HG02970 (cell line): Measurements from ENCODE around the gene NMD3.
A peak's percentile ranks its signal among the peaks of the same experiment; 100 is the strongest.
"Not testable (repeated sequence)": the region's sequence is repeated elsewhere in the genome, so short reads cannot be mapped to it uniquely, and the experiment has no call there.

ENCODE experiments used
- ATAC-seq: cut with Tn5 transposase; IDR thresholded peaks from one replicate; pipeline ENCODE4 v1.9.1; 2021; ENCODE audit warnings: mild to moderate bottlenecking, moderate library complexity, moderate number of reproducible peaks; ENCODE audit not compliant: unreplicated experiment, low FRiP score

Gene NMD3

GRCh38 chr3:161274691-161275298 lies 53.7 kb downstream of the NMD3 start:
- peak; percentile 62 for ATAC-seq

- ATAC-seq, result no peak
Observed at GRCh38 chr3:161275919-161276318, 54.8 kb downstream of the NMD3 start.

DNA sequence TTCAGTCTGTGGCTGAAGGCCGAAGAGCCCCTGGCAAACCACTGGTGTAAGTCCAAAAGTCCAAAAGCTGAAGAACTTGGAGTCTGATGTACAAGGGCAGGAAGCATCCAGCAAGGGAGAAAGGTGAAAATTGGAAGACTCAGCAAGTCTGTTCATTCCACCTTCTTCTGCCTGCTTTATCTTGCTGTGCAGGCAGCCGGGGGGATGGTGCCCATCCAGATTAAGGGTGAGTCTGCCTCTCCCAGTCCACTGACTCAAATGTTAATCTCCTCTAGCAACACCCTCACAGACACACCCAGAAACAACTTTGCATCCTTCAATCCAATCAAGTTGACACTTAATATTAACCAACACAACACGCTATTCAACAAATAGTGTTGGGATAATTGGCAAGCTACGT lies 61.3 kb downstream of the NMD3 start:
- not testable (repeated sequence) for ATAC-seq

DNA sequence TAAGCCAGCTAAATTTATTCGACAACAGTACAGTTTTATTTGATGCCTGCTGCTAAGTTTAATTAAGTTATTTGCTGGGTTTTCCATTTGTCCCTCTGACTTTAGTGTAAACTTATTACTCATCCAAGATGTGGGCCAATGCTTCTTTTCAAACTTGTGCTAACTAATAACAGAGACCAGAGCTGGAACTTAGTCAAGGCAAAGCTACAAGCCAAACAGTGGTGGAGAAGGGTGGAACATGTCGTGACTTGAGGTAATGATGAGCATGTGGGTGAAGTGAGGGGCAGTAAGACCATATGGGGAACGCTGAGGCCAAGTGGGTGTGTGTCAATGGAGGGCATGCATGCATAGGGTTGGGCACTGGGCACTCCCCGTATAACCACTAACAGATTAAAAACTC lies 63.9 kb downstream of the NMD3 start:
- ATAC-seq, result no peak

DNA sequence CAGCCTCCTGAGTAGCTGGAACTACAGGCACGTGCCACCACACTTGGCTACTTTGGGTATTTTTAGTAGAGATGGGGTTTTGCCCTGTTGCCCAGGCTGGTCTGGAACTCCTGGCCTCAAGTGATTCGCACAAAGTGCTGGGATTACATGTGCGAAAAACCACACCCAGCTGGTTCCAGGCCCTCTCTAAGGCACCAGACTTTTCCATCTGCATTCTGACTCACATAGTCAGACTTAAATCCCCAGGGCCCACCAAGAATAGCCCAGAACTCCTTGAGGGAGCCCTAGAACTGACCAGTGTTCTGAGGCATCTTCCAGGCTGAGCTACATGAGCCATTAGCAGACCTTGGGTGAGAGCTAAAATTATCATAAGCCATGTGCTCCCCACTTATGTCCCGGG lies 68.1 kb downstream of the NMD3 start:
- no peak for ATAC-seq

DNA sequence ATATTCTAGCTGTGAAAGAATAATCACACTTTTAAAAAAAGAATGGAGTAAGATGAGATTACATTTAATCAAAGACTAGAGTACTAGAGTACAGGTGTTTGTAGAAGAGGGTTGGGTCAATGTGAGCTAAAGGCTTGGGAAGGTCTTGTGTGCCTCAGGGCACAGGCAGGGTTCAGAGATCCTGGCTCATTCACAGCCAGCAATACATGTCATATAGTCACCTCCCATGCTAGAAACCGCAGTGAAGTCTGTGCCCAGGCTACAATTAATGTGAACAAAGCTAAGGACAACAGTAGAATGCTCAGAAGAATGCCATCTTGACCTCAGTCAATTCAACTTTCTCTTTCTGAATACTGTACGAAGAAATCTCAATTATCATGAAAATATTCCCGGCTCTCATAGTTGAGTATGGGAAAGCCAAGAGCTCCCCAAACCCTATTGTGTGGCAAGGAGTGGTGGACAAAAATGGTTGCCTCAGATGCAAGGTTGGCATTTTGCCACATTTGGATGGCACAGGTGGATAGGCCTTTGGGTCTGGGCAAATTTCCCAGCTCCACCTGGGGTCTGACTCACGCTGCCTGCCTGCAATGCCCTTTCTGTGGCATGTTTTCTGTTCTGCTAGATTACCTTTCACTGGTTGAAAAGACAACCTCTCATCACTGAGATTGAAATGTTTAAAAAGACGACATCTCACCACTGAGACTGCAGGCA lies 70.2 kb downstream of the NMD3 start:
- ATAC-seq, result no peak

DNA sequence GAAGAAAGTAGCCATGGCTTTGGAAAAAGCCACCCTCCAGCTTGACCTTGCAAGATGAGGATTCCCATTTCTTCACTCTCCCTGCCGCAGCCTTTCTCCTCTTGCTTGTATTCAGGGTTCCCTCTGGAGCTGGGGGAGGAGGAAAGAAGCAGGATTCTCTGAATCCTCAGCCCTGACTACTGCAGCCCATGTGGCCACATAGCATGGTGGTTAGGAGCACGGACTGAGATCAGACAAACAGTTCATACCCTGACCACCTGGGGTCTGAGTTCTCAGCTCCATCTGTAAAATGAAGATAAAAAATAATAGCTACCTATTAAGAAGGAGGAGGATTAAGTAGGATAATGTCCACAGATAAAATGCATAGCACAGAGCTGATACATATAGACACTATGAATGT lies 72.3 kb downstream of the NMD3 start:
- ATAC-seq, result no peak

- ATAC-seq, result no peak
Observed at GRCh38 chr3:161295325-161295724, 74.2 kb downstream of the NMD3 start.

GRCh38 chr3:161296814-161297213 lies 75.7 kb downstream of the NMD3 start:
- no peak for ATAC-seq
